ENCODE measurements around the gene ADH4. TPM values are rescaled to one million over a fixed set of nuclear protein-coding genes. Genes with fewer than 3 reads are reported as not detected.

The ADH4 gene
- total RNA-seq, 4 donors from 2014 or later: 0.57 to 8.0 (median 0.75) TPM

DNA sequence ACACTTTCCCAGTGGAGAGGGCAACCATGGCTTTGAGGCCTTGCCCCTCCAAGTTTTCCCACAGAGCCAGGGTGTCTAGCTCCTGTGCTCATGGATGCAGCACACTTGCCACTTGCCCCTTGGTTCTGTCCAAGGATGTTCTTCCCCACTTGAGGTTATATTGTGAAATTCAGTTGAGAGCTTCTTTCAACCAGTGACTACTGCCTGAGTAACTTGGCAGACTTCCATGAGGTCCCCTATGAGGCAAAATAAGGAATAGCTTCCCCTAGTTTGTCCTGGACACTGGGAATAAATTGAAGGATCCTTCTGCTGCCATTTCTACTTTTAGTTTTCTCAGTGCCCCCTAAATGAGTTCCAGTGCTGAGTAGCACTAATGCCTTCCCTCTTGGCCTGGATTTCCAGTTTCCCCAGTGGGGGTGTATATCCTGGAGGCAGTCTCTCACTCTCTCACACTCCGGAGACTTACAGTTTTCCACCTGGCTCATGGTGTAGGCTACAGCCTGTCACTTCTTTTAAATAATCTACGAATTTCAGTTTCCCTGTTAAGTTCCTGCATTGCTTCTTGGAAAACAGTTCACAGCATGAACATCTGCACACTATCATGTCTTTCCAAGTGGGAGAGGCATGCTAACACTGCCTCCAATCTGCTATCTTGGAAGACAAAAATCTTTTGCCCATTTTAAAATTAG is 36.4 kb upstream of the ADH4 start:
- Histone ChIP-seq H3K27me3 (no peaks in the 10 kb centered on the region), H3K27ac (replicated peaks in 1 of 4) (peak overlapping the region; percentile 52 to 63 (median 60)), H3K36me3 (no peaks in the 10 kb centered on the region), H3K9me3 (peaks cover 0 to 14% (median 7%) of the 10 kb centered on the region in 4 donors), H3K4me1 (peaks cover 0 to 21% (median 16%) of the 10 kb centered on the region in 4 donors), H3K4me3 (no peak overlapping the region)
- no peak for TF ChIP-seq POLR2AphosphoS5 (IDR thresholded peaks at IDR 0.05)
- intact Hi-C loops (cut with DNase I): no loop called here
- 30% methylated on average over 2 of the region's 2 CpGs for WGBS
- DNase-seq (ENCODE audit: extremely low spot score): no peak

DNA sequence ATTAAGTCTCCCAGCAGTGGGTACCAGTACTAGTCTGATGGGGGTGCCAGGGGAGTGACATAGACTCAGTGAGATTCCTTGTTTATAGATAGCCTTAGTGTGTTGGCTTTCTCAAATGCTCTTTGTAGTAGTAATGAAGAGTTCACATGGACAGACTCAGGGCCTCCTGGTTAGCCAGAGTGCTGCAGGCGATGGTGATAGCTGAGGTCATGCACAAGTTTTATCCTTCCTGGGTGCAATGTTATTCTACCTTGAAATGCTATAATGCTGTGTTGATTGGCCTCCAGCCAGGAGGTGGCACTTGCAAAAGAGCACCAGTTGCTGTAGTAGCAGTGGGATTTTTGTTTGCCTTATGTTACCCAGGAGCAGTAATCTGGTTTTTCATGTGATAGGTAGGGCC is 35.5 kb upstream of the ADH4 start:
- Histone ChIP-seq H3K27ac (replicated peaks in 1 of 4) (peak overlapping the region in 1 of 4 donors; percentile 61), H3K27me3 (no peaks in the 10 kb centered on the region), H3K4me3 (no peak overlapping the region), H3K36me3 (no peaks in the 10 kb centered on the region), H3K9me3 (peaks cover 0 to 14% (median 7%) of the 10 kb centered on the region in 4 donors), H3K4me1 (peaks cover 0 to 21% (median 16%) of the 10 kb centered on the region in 4 donors)
- intact Hi-C loops (cut with DNase I): no loop called here
- no peak for TF ChIP-seq POLR2AphosphoS5 (IDR thresholded peaks at IDR 0.05)
- TF ChIP-seq EP300 (IDR thresholded peaks at IDR 0.05): no peak
- TF ChIP-seq, protein P1, sequence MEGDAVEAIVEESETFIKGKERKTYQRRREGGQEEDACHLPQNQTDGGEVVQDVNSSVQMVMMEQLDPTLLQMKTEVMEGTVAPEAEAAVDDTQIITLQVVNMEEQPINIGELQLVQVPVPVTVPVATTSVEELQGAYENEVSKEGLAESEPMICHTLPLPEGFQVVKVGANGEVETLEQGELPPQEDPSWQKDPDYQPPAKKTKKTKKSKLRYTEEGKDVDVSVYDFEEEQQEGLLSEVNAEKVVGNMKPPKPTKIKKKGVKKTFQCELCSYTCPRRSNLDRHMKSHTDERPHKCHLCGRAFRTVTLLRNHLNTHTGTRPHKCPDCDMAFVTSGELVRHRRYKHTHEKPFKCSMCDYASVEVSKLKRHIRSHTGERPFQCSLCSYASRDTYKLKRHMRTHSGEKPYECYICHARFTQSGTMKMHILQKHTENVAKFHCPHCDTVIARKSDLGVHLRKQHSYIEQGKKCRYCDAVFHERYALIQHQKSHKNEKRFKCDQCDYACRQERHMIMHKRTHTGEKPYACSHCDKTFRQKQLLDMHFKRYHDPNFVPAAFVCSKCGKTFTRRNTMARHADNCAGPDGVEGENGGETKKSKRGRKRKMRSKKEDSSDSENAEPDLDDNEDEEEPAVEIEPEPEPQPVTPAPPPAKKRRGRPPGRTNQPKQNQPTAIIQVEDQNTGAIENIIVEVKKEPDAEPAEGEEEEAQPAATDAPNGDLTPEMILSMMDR (IDR thresholded peaks at IDR 0.05): no peak
- no peak for TF ChIP-seq POLR2A (IDR thresholded peaks at IDR 0.05; ENCODE audit: low read depth)
- DNase-seq (ENCODE audit: extremely low spot score): no peak
- WGBS: 86% methylated on average over 1 of the region's 1 CpG

DNA sequence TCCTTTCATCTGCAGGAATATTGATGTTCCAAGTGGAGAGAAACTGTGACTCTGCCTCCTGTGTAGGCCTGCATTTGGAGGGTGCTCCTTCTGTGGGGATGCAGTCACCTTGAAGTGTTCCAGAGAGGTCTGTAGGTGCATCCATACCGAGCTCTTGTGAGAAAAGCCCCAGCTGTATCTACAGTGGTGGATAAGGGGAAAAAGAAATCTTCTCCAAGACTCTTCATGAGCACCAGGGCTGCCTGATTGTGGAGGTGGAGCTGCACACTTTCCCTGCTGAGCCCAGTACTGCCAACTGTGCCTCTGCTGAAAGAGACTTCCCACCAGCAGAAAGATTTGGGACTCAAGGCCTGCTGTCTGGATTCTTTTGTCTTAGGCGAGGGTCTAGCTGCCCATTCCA is 35.1 kb upstream of the ADH4 start:
- Histone ChIP-seq H3K9me3 (peaks cover 0 to 14% (median 7%) of the 10 kb centered on the region in 4 donors), H3K36me3 (no peaks in the 10 kb centered on the region), H3K4me3 (no peak overlapping the region), H3K27ac (replicated peaks in 1 of 4) (no peak overlapping the region), H3K27me3 (no peaks in the 10 kb centered on the region), H3K4me1 (peaks cover 0 to 21% (median 16%) of the 10 kb centered on the region in 4 donors)
- WGBS: 88% methylated on average over 1 of the region's 2 CpGs
- TF ChIP-seq, protein P1 (IDR thresholded peaks at IDR 0.05): no peak
- TF ChIP-seq POLR2A (IDR thresholded peaks at IDR 0.05; ENCODE audit: low read depth) (no peak), POLR2AphosphoS5 (IDR thresholded peaks at IDR 0.05) (no peak), EP300 (IDR thresholded peaks at IDR 0.05) (no peak)
- intact Hi-C loops (cut with DNase I): no loop called here
- no peak for DNase-seq (ENCODE audit: extremely low spot score)

DNA sequence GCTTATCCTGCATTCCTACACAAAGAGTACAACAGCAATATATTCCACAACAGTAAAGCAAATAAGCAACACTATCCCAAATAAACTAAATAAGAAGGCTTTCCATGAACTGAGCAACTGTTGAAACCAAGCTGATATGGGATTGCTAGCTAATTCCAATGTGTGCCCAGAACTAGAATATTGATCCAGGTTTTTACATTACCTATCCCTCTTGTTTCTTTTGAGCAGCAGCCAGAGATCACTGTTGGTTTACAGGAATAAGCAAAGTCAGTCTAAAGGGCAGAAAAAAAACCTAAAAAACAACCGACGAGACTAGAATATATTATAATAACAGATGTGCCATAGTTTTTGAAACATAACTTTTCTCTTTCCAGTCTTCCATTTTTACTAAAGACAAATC is 22.4 kb upstream of the ADH4 start:
- intact Hi-C loops (cut with DNase I): no loop called here
- no peak overlapping the region for H3K27ac ChIP-seq (replicated peaks in 1 of 4)
- no peak overlapping the region for H3K4me3 ChIP-seq
- DNase-seq (ENCODE audit: extremely low spot score): no peak
- WGBS: 48% methylated on average over 2 of the region's 2 CpGs
- TF ChIP-seq POLR2A (IDR thresholded peaks at IDR 0.05; ENCODE audit: low read depth): no peak
- TF ChIP-seq, protein P1 (IDR thresholded peaks at IDR 0.05): no peak
- TF ChIP-seq EP300 (IDR thresholded peaks at IDR 0.05): no peak
- no peak for TF ChIP-seq POLR2AphosphoS5 (IDR thresholded peaks at IDR 0.05)
- peaks cover 0 to 2% (median 0%) of the 10 kb centered on the region in 4 donors for H3K36me3 ChIP-seq
- H3K4me1 ChIP-seq: no peaks in the 10 kb centered on the region
- H3K9me3 ChIP-seq: no peaks in the 10 kb centered on the region
- no peaks in the 10 kb centered on the region for H3K27me3 ChIP-seq

DNA sequence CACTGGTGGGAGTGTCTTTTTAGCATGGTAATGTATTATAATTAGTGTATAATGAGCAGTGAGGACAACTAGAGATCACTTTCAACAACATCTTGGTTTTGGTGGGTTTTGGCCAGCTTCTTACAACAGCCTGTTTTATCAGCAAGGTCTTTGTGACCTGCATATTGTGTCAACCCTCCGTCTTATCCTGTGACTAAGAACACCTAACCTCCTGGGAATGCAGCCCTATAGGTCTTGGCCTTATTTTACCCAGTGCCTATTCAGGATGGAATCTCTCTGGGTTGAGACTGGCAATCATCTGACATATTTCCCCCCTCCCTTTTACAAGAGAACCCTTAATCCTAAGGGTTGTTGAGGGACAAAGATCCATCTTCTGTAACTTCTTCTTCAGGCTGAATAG is 21.9 kb upstream of the ADH4 start:
- H3K27me3 ChIP-seq: no peaks in the 10 kb centered on the region
- H3K4me1 ChIP-seq: no peaks in the 10 kb centered on the region
- peaks cover 0 to 6% (median 0%) of the 10 kb centered on the region in 4 donors for H3K36me3 ChIP-seq
- H3K27ac ChIP-seq (replicated peaks in 1 of 4): no peak overlapping the region
- intact Hi-C loops (cut with DNase I): no loop called here
- WGBS: 100% methylated on average over 1 of the region's 1 CpG
- no peaks in the 10 kb centered on the region for H3K9me3 ChIP-seq
- DNase-seq (ENCODE audit: extremely low spot score): no peak
- H3K4me3 ChIP-seq: no peak overlapping the region
- no peak for TF ChIP-seq EP300 (IDR thresholded peaks at IDR 0.05)
- TF ChIP-seq, protein P1 (IDR thresholded peaks at IDR 0.05): no peak
- TF ChIP-seq POLR2AphosphoS5 (IDR thresholded peaks at IDR 0.05): no peak
- no peak for TF ChIP-seq POLR2A (IDR thresholded peaks at IDR 0.05; ENCODE audit: low read depth)

All from esophagus muscularis mucosa (tissue), 4 donors.